ENCODE measurements around the gene UNC13C.

Gene UNC13C

DNA sequence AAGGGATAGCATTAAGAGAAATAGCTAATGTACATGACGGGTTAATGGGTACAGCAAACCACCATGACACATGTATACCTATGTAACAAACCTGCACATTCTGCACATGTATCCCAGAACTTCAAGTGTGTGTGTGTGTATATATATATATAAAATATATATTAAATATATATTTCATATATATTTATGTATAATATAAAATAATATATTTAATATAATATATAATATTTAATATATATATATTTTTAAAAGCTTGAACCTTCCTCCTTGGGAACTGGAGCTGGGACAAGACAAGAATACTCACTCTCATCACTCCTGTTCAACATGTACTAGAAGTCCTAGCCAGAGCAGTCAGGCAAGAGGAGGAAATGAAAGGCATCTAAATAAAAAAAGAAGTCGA lies 149.3 kb downstream of the UNC13C start:
- FAIRE-seq: no peak

DNA sequence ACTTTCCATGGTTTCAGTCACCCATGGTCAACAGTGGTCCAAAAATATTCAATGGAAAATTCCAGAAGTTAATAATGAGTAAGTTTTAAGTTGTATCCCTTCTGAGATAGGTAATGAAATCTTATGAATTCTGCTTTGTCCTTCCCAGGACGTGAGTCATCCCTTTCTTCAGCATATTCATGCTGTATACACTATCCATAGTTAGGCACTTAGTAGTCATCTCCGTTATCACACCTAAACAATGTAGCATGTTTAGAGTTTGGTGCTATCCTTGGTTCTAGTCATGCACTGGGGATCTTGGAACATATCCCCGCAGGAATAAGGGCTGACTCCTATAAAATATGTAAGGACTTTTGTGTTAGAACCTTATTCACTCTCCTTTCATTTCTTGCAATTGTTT lies 153.2 kb downstream of the UNC13C start:
- no peak for FAIRE-seq

DNA sequence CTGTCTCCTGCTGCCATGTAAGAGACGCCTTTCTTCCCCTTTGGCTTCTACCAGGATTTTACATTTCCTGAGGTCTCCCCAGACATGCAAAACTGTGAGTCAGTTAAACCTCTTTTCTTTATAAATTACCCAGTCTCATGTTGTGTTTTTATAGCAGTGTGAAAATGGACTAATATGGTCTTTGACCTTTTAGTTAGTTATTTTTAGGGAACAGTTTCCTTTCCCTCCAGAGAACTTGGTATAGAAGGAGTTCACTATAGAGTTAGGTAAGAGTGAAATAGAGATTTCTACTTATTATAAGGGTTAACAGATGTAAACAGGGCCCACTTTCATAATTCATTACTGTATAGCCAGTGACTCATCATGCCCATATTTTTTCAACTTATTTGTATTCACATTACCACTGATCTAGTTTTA lies 170.9 kb downstream of the UNC13C start:
- no peak for FAIRE-seq

DNA sequence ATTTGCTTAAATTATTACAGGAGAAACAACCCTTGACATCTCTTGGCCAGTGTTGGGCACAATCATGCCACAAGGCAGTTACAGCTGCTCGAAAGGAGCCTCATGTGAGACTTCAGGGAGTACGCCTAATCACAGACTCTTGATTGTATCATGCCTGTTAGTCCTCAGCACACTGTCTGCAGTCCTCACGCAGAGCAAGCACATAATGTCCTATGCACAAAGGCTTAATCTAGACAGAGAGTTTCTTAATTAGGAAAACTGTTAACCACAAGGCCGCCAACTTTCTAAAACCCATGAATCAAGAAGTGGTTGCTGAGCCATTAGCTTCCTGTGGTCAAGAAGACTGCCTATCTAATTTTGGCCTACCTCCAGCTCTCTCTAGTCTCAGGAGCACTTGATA lies 172.0 kb downstream of the UNC13C start:
- FAIRE-seq: no peak

DNA sequence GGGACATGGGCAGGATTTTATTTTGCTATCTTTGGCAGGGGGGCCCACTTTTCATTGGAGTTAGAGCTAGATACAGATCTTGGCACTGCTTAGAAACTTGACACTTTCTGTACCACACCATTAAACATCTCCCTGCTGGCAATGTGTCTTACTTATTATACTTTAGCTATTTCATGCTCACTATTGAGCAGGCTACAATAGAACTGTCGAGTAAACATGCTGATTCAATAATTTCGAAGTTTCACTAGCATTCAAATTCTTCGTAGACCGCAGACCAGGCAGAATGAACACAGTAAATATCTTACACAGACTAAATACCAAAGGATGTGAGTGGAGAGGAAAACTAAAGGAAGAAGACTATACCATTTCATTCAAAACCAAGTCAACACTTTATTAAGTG lies 180.8 kb downstream of the UNC13C start:
- no peak for FAIRE-seq

DNA sequence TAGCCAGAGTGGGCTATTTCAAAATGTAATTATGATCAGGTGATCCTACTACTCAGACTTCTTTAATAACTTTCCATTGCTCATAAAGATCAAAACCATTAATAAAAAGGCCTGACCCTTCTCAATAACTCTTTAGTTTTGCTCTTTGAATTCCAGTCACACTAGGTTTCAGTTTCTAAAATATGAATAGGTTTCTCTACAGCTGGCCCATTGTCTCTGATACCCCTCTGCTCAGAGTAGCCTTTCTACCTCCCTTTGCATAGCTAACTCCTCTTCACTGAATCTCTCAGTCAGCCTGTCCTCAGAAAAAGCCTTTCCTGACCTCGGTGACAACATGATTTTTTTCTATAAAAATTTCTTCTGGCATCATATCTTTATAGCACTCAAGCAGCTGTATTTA lies 209.1 kb downstream of the UNC13C start:
- no peak for FAIRE-seq

DNA sequence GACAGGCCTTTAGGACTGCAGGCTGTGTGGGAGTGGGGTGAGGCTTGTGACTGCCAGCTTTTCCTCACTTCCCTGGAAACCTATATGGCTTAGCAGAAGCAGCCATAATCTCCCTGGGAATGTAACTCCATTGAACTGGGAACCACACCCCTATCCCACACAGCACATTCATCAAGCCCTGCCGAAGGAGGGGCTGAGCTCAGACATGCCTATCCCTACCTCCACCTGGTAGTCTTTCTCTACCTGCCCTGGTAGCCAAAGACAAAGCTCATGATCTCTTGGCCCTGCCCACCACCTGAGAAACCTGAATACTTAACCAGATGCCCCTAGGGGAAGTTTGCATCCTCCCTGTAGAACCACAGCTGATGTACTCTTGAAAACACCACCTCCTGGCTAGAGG lies 219.8 kb downstream of the UNC13C start:
- FAIRE-seq: no peak

DNA sequence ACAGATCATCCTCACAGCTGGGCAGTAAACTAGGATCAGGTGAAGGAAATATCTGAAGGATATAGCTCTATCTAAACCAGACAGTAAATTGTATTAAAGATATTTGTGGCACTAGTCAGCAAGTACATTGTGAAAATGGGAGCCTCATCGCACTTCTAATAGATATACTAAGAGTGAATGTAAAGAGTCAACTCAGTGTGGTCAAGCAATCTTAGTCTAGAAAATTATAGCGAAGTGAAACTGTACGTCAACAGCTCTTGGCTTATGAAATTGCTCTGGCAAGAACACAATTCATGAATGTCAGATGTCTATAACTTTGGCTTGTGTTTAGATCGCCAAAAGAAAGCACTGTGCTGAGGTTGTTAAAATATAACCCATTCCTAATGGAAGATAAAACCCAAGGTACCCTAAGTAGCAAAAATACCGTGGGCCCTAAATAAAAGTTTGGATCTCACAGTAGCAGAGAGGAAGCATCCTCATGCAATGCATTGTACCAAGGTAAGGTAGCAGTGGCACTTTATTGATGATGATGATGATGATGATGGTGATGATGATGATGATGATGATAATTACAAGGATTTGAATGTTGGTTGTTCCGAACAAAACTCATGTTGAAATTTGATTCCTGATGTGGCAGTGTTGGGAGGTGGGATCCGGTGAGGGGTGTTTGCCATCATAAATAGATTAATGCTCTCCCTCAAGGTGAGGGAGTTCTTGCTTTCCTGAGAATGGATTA lies 228.5 kb downstream of the UNC13C start:
- FAIRE-seq: no peak

DNA sequence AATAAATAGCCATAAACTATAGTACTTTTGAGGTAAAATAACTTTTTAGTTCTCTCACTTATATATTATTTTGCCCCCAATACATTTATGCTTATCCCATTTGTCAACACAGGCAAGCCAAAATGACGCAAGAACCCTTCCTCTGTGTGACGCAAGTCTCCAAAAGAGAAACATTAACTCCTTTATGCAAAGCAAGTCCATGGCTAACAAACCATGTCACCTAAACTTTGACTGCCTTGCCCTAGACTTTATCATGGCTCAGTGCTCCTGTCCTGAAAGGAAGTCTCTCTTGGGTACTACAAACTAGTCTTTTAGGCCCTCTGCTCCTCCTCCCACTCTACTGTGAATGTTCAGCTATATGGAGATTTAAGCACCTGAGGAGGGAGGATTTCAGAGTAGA lies 230.5 kb downstream of the UNC13C start:
- no peak for FAIRE-seq

DNA sequence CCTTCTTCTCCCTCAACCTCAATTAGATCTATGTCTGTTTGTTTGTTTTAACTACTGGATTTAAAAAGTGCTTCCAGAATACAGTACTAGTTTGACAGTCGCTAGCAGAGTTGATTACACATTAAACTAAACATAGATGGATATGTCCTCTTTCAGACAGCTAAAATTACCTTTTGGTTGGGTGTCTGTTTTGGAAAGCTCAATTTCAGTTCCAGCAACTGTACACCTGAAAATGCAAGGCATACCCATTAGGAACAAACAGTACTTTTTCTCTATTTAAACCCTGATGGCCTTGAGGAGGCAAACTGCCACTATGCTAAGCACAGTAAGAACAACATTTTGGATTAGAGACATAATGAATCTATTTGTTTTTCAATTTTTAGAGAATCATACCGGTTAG lies 234.4 kb downstream of the UNC13C start:
- FAIRE-seq: no peak

DNA sequence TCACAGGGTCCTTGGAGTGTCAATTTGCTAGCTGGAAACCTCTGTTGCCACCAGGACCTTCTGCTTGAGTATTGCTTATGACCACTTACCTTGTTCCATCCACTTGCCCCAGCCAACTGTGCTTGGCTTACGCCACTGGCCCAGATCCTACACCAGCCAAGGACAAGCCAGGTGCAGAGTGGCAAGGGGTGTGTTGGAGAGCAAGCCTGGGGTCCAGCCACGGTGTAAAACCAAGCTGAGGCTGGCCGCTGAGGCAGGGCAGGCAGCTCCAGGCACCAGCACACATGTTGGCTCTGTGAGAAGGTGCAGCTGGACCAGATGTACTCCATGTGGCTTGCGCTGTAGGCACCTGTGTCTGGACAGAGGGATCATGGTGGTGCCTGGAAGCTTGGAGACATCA lies 248.2 kb downstream of the UNC13C start:
- FAIRE-seq: no peak

DNA sequence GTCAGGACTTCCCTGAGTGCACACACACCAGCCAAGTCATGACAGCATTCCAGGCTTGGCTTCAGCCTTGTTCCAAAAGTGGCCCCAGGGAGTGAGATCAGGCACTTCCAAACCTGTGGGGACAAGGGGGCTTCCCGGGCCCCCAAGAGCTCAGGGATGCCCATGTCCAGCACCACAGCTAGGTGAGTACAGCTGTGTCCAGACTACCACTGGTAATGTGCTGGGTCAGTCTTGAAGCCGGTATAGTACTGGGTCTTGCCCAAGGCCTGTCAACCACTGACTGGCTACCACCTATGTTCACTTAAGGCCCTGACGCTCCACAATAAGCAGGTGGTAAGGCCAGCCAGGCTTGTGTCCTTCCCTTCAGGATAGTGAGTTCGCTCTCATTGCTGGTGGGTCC lies 249.3 kb downstream of the UNC13C start:
- no peak for FAIRE-seq

DNA sequence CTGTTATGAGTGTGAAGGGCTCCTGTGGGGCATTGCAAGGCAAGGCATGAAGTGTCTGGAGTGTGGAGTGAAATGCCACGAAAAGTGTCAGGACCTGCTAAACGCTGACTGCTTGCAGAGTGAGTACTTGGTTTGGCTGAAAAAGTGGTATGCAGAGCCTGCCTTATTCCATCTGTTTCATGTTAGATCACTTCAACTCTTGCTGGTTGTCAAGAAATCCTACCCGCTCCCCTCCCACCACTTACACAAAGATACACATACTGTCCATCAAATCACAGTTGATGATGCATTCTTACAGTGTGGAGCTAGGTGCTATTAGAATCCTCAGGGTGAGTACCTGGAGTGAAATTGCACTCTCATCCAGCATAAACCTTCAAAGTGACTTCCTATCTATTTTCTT lies 272.1 kb downstream of the UNC13C start:
- FAIRE-seq: no peak

DNA sequence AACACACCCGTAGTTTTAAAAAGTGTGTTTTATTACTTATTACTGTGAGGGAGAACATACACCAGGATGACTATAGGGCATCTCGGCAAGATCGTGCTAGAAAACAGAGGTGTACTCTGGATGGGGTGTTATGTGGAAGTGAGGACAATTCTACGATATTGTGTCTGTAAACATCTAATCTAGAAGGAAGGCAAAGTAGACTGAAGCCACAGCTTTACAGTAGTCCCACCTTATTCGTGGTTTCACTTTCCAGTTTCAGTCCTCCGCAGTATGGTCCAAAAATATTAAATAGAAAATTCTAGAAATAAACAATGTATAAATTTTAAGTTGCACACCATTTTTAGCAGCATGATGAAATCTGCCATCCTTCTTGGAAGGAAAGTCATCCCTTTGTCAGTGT lies 277.9 kb downstream of the UNC13C start:
- FAIRE-seq: no peak

DNA sequence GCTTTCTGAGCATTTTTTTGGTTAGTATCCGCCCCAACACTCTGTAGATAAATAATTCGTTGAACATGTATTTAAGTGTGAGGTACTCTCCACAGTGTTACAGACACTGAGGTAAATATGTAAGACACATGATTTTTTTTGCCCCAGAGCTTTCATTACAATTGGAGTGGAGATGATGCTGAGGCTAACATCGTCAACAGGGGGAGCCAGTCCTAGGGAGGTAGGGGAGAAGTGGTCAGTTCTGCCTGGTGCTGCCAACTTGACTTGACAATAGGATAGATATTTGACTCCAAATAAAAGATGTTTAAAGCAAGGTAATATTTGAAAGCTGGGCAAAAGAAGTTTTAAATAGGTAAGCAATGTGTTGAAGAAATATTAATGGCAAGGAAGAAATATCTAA lies 295.7 kb downstream of the UNC13C start:
- no peak for FAIRE-seq

DNA sequence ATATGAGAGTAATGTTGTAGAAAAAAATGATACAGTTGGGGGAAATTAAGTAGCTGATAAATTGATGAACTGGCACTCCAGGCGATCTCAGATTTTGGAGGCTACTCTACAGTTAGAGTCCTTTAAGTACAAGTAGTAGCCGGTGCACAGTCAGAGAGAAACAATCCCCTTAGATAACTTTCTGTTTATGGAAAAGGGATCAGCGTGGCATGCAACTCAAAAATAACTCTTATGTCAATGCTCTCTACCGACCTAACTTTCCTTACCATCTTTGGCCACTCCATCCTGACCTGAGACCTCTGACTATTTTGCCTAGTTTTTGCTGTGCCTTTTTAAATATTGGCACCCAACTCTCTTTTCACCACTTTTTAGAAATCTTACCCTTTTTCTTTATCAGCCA lies 299.6 kb downstream of the UNC13C start:
- no peak for FAIRE-seq

DNA sequence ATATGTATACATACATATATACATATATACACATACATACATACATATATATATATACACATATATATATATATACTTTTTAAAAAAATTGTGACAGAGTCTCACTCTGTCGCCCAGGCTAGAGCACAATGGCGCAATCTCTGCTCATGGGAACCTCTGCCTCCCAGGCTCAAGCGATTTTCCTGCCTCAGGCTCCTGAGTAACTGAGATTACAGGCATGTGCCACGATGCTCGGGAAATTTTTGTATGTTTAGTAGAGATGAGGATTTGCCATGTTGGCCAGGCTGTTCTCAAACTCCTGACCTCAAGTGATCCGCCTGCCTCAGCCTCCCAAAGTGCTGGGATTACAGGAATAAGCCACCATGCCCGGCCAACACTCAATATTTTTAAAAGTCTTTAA lies 302.5 kb downstream of the UNC13C start:
- no peak for FAIRE-seq

DNA sequence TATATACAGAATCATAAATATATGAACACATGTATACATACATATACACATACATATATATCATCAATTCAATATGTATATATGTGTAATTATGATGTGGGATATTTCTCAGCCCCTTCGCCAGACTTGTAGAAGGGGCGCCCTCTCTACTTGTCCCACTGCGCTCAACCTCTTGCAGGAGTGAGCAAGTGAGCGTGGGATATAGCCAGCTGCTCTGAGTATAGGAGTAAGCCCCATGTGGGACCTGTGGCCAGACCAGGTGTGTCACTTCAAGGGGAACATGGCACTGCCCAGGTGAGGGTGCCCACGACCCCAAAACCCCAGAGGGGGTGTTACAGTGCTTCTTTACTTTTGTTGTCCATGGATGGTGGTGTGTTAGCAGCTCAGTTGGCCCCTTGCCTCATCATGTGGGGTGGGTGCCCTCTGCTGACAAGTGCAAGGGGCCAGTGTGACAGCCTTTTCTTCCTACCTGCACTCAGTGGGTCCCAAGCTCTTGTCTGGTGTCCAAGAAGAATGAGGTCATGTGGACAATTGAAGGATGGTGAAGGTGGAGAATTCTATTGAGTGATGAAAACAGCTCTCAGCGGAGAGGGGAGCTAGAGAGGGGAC lies 304.1 kb downstream of the UNC13C start:
- no peak for FAIRE-seq

DNA sequence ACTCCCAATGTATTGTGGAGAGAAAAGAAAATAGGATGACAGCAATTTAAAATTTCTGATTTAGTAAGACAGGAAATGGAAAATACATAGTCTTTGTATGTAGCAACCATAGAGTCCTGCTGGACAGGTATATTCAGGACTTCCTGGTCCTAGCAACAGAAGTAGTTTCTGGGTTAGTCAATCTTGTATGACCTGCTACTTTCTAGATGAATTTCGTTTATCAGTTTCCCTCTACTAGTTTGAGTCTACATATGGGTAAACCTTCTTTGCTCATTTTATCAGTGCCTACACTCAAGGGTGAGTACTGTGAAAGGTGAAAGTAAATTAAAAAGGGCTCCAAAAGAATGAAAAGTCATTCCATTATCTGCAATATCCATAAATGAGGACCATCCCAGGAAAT lies 309.8 kb downstream of the UNC13C start:
- no peak for FAIRE-seq

DNA sequence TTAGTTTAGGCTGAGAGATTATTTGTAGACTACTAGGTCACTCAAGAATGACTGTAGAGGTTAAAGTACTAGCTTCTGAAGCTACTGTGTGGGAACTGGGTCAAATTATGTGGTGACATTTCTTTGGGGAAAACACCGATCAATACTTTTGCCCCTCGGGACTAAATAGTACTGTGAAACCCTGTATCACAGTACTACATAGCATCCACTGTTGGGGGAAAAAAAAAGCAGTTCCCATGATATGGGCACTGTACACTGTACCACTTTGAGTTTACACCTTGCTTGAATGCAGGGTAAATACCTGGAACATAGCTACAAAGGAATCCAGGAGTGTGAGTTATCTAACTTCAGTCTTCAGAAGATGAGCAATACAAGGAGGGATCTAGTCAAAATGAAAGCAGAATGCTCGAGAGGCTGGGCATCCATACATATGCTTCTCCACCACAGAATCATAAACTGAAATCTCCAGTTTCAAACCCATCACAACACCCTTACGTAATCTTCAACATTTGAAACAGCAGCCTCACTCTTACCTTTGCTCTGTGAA lies 311.4 kb downstream of the UNC13C start:
- FAIRE-seq: no peak

DNA sequence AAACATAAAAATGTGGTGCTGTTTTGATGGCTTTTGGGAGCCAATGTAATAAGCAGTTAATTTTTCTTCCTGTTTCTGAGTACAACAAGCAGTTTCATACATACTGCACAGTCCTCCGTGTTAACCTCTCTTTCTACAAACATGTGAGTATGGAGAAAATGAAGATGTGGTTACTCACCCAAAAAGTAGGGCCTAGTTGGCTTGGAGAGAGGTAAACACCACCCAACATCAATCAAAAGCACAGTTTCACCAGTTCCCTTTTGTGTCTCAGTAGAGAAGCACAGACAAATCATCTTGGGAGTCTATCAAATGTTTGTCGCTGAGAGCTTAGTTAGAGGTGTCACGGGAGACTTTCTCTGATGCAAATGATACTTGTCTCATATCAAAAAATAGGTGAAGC lies 320.2 kb downstream of the UNC13C start:
- FAIRE-seq: no peak

DNA sequence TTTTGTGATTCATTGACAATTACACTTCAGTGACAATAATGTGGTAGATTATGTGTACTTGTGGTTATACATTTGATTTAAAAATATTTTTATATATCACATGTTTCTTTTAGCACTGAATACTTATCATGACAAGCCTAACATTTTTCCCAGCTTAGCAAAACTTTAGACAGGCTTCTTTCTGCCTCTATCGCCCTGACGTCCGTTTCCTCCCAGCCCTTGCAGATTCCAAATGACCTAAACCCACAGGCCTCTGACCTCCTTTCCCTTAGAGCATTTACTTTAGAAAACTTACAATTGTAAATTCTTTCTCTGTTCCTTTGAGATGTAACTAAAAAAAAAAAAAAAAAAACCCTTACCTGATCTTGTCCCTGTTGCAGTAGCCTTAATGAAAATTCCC lies 326.1 kb downstream of the UNC13C start:
- FAIRE-seq: no peak

DNA sequence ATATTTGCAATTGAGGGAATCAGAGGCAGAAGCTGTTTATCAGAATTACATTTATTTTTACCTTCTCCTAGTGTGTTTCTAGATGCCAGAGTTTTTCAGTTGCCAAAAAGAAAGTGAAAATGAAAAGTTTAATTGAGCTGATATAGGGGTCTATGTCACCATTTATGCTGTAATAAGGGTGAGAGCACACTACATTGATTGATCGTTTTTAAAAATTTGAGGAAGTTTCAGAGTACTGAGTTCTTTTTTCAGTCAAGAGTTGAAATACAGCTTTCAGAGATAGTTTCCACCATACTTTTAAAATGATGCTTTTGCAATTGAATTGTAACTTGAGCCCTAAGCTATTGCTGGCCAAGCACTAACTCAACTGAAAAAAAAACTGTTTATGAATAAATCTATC lies 326.9 kb downstream of the UNC13C start:
- no peak for FAIRE-seq

DNA sequence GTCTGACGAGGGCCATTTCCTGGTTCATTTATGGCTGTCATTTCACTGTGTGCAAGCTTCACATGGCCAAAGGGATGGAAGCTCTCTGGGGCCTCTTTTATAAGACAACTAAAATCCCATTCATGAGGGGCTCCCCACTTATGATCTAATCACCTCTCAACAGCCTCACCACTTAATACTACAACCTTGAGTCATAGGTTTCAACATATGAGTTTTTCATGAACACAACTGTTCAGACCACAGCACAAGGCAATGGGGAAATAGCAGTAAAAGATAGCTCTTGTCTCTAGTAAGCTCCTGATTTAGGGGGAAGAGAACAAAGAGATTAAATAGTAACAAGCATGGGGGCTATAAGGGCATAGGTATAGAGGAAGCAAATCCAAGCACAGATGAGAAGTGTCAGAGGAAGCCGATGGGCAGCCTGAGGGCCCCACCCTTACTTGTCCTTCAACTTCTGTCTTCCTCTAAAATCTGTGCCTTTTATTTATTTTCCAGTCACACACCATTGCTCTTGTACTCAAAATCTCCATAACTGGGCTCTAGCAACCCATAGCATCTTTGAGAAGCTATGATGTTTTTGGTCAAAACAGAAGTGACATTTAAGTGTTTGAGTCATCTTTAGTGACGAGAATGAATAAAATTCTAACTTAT lies 329.1 kb downstream of the UNC13C start:
- no peak for FAIRE-seq

Measured in endometrium (tissue), 2 donors.